IMR-90 (cell line): Measurements from ENCODE around the gene GSK3B.

Source experiments
- BHLHE40 ChIP-seq: fragments of 150-350 bp; IDR thresholded peaks from 2 replicates; pipeline ENCODE4 v1.6.1; 2016; ENCODE audit warnings: mild to moderate bottlenecking, low read depth, low read length
- CEBPB ChIP-seq: IDR thresholded peaks from 2 replicates; pipeline ENCODE4 v1.6.1; 2012; ENCODE audit warnings: low read depth, low read length, improper control_type of control experiment
- CHD1 ChIP-seq: IDR thresholded peaks from 2 replicates; pipeline ENCODE4 v1.6.1; 2012; ENCODE audit warnings: low read depth, low read length, improper control_type of control experiment
- FOS ChIP-seq: fragments of 150-350 bp; IDR thresholded peaks from 2 replicates; pipeline ENCODE4 v1.6.1; 2016; ENCODE audit warnings: low read depth, low read length
- MAFK ChIP-seq: IDR thresholded peaks from 2 replicates; pipeline ENCODE4 v1.6.1; 2012; ENCODE audit warnings: low read depth, low read length, improper control_type of control experiment
- MAZ ChIP-seq: IDR thresholded peaks from 2 replicates; pipeline ENCODE4 v1.6.1; 2012; ENCODE audit warnings: low read depth, mild to moderate bottlenecking, low read length, improper control_type of control experiment, moderate library complexity, borderline replicate concordance
- MXI1 ChIP-seq: IDR thresholded peaks from 2 replicates; pipeline ENCODE4 v1.6.1; 2012; ENCODE audit warnings: low read depth, mild to moderate bottlenecking, low read length, moderate library complexity, borderline replicate concordance
- POLR2A ChIP-seq: IDR thresholded peaks from 2 replicates; pipeline ENCODE4 v1.6.1; 2012; ENCODE audit warnings: mild to moderate bottlenecking, low read depth, low read length
- RAD21 ChIP-seq: IDR thresholded peaks from 2 replicates; pipeline ENCODE4 v1.6.1; 2012; ENCODE audit warnings: low read length, improper control_type of control experiment
- RCOR1 ChIP-seq: IDR thresholded peaks from 2 replicates; pipeline ENCODE4 v1.6.1; 2012; ENCODE audit warnings: mild to moderate bottlenecking, low read length, improper control_type of control experiment; ENCODE audit not compliant: insufficient replicate concordance
- USF2 ChIP-seq: fragments of 150-350 bp; IDR thresholded peaks from 2 replicates; pipeline ENCODE4 v1.6.1; 2017; ENCODE audit warnings: mild to moderate bottlenecking, antibody characterized with exemption, low read length, low read depth
- TF ChIP-seq, protein P1 (sequence below): conservative IDR thresholded peaks from 2 replicates; pipeline ENCODE4 v1.5.1; 2012; ENCODE audit warnings: mild to moderate bottlenecking, low read depth, low read length, improper control_type of control experiment

DNA sequence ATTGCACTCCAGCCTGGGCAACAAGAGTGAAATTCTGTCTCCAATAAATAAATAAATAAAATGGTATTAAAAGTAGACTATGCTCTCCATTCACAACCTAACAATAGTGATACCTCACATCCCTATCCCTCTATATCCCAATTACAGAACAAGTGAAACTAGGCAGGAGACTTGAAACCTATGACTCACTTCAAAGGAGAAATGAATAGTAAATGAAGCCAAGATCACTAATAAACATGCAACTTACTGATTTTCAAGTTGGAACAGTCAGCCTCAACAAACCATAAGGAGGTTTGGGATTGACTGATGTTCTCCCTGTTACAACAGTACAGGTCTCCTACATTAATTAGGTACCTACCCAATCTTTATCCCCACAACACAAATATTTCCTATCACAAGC, 103.4 kb downstream of the GSK3B start:
- TF ChIP-seq, protein P1, sequence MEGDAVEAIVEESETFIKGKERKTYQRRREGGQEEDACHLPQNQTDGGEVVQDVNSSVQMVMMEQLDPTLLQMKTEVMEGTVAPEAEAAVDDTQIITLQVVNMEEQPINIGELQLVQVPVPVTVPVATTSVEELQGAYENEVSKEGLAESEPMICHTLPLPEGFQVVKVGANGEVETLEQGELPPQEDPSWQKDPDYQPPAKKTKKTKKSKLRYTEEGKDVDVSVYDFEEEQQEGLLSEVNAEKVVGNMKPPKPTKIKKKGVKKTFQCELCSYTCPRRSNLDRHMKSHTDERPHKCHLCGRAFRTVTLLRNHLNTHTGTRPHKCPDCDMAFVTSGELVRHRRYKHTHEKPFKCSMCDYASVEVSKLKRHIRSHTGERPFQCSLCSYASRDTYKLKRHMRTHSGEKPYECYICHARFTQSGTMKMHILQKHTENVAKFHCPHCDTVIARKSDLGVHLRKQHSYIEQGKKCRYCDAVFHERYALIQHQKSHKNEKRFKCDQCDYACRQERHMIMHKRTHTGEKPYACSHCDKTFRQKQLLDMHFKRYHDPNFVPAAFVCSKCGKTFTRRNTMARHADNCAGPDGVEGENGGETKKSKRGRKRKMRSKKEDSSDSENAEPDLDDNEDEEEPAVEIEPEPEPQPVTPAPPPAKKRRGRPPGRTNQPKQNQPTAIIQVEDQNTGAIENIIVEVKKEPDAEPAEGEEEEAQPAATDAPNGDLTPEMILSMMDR: no peak
- TF ChIP-seq POLR2A: no peak
- TF ChIP-seq MAFK: no peak
- no peak for TF ChIP-seq MXI1
- no peak for TF ChIP-seq BHLHE40
- TF ChIP-seq RCOR1: no peak
- TF ChIP-seq FOS: no peak
- TF ChIP-seq CEBPB: no peak
- no peak for TF ChIP-seq CHD1
- TF ChIP-seq MAZ: no peak
- no peak for TF ChIP-seq RAD21
- no peak for TF ChIP-seq USF2
